Smooth muscle cell (in vitro differentiated cells): Measurements from ENCODE around the gene NLRP3. TPM values are rescaled to one million over a fixed set of nuclear protein-coding genes. Genes with fewer than 3 reads are reported as not detected.

Experiments
- DNase-seq: peaks from one replicate; lab custom pipeline; 2025; ENCODE audit not compliant: unreplicated experiment; lab: John Stamatoyannopoulos, UW
- H2AFZ ChIP-seq: fragments of 200-600 bp; sonication (generic); 2 replicates; pipeline ENCODE4 v1.6.0; 2016; ENCODE audit warnings: antibody characterized with exemption, low read depth, mild to moderate bottlenecking
- H3F3A ChIP-seq: fragments of 200-600 bp; sonication (generic); 2 replicates; pipeline ENCODE4 v1.6.0; 2017; ENCODE audit warnings: antibody characterized with exemption, low read depth
- H3K27ac ChIP-seq: fragments of 200-600 bp; sonication (generic); 2 replicates; pipeline ENCODE4 v1.5.1; 2016; ENCODE audit warnings: low read depth, mild to moderate bottlenecking
- H3K27me3 ChIP-seq: fragments of 200-600 bp; sonication (generic); 2 replicates; pipeline ENCODE4 v1.6.1; 2016; ENCODE audit warnings: low read depth, mild to moderate bottlenecking
- H3K36me3 ChIP-seq: fragments of 200-600 bp; sonication (generic); 2 replicates; pipeline ENCODE4 v1.5.1; 2016; ENCODE audit warnings: low read depth
- H3K4me1 ChIP-seq: fragments of 200-600 bp; sonication (generic); 2 replicates; pipeline ENCODE4 v1.5.1; 2016; ENCODE audit warnings: low read depth
- H3K4me2 ChIP-seq: fragments of 200-600 bp; sonication (generic); 2 replicates; pipeline ENCODE4 v1.6.0; 2016; ENCODE audit warnings: mild to moderate bottlenecking
- H3K4me3 ChIP-seq: fragments of 200-600 bp; sonication (generic); 2 replicates; pipeline ENCODE4 v1.5.1; 2016; ENCODE audit warnings: mild to moderate bottlenecking
- H3K79me2 ChIP-seq: fragments of 200-600 bp; sonication (generic); 2 replicates; pipeline ENCODE4 v1.6.0; 2016; ENCODE audit warnings: low read depth, mild to moderate bottlenecking
- H3K9ac ChIP-seq: fragments of 200-600 bp; sonication (generic); 2 replicates; pipeline ENCODE4 v1.6.0; 2016; ENCODE audit warnings: low read depth
- H3K9me3 ChIP-seq: fragments of 200-600 bp; sonication (generic); replicated peaks from 2 replicates; pipeline ENCODE4 v1.5.1; 2016; ENCODE audit warnings: low read depth
- H4K20me1 ChIP-seq: fragments of 200-600 bp; sonication (generic); 2 replicates; pipeline ENCODE4 v1.6.0; 2016; ENCODE audit warnings: low read depth
- whole genome bisulfite sequencing: methylation state at CpG from one replicate; pipeline ENCODE4 v1.1.7; 2016; ENCODE audit warnings: low lambda C conversion rate; 5-methylcytosine and 5-hydroxymethylcytosine counted together
- polyA plus RNA-seq: library from polyadenylated mRNA; unstranded; fragments of >200 nt; fragmentation: Nextera tagmentation; extraction: Ambion mirVana; gene quantifications from 2 replicates; pipeline ENCODE4 v1.2.1, GENCODE V29; 2016
- total RNA-seq: library from RNA; depleted of rRNA; stranded (reverse); fragments of >200 nt; gene quantifications from 2 replicates; pipeline ENCODE4 v1.2.3, GENCODE V29; 2014
- TF ChIP-seq, protein P1 (sequence below): fragments of 200-600 bp; sonication (generic); IDR thresholded peaks from 2 replicates; pipeline ENCODE4 v1.5.1; 2017; ENCODE audit warnings: borderline replicate concordance, mild to moderate bottlenecking, antibody characterized with exemption; ENCODE audit not compliant: insufficient read depth, poor library complexity, severe bottlenecking

The NLRP3 gene
- total and polyA plus RNA-seq, 2 experiments from 2014 or later: 0.58 to 1.4 TPM

DNA sequence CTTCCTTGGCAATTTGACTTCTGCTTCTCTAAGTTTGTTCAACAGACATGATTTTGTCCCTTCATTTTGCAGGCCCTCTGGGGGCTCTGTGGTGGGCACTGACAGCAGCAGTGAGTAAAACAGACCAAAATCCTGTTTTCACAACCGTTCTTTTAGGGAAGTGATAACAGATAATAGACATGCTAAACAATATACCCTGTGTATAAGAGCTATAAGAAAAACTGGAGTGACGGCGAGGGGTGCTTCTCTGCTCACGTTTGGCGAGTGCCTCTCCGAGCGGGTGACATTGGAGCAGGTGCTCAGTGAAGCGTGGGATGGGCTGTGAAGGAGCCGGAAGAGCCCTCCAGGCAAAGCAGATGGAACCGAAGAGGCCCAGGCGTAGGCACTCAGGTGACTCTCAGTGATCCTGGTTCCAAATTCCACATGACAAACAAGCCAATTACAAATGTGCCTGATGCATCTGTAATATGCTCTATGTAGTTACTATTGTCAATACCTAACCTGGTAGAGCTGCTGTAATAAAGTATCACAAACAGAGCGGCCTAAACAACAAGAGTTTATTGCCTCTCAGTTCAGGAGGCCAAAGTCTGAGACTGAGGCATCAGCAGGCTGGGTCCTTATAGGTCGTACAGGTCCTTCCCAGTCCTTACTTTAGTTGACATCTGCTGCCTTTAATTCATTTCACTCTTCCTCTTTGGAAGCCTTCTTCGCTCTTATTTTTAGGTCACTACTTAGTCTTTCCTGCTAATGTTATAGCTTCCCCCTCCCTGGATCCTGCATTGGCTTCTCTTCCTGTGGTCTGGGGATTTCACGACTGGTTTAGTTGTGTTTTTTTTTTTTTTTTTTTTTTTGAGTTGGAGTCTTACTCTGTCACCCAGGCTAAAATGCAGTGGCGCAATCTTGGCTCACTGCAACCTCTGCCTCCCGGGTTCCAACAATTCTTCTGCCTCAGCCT is 21.9 kb downstream of the NLRP3 start:
- Histone ChIP-seq H3K4me3 (no peak overlapping the region), H2AFZ (no peak overlapping the region), H3K4me2 (no peak overlapping the region), H4K20me1 (no peaks in the 10 kb centered on the region), H3K27ac (no peak overlapping the region), H3K9me3 (no peaks in the 10 kb centered on the region), H3K27me3 (no peaks in the 10 kb centered on the region), H3K9ac (no peak overlapping the region), H3F3A (no peaks in the 10 kb centered on the region), H3K4me1 (no peaks in the 10 kb centered on the region), H3K79me2 (no peaks in the 10 kb centered on the region), H3K36me3 (no peaks in the 10 kb centered on the region)
- WGBS: 85% methylated on average over 17 of the region's 17 CpGs
- DNase-seq: no peak
- TF ChIP-seq, protein P1, sequence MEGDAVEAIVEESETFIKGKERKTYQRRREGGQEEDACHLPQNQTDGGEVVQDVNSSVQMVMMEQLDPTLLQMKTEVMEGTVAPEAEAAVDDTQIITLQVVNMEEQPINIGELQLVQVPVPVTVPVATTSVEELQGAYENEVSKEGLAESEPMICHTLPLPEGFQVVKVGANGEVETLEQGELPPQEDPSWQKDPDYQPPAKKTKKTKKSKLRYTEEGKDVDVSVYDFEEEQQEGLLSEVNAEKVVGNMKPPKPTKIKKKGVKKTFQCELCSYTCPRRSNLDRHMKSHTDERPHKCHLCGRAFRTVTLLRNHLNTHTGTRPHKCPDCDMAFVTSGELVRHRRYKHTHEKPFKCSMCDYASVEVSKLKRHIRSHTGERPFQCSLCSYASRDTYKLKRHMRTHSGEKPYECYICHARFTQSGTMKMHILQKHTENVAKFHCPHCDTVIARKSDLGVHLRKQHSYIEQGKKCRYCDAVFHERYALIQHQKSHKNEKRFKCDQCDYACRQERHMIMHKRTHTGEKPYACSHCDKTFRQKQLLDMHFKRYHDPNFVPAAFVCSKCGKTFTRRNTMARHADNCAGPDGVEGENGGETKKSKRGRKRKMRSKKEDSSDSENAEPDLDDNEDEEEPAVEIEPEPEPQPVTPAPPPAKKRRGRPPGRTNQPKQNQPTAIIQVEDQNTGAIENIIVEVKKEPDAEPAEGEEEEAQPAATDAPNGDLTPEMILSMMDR: no peak

DNA sequence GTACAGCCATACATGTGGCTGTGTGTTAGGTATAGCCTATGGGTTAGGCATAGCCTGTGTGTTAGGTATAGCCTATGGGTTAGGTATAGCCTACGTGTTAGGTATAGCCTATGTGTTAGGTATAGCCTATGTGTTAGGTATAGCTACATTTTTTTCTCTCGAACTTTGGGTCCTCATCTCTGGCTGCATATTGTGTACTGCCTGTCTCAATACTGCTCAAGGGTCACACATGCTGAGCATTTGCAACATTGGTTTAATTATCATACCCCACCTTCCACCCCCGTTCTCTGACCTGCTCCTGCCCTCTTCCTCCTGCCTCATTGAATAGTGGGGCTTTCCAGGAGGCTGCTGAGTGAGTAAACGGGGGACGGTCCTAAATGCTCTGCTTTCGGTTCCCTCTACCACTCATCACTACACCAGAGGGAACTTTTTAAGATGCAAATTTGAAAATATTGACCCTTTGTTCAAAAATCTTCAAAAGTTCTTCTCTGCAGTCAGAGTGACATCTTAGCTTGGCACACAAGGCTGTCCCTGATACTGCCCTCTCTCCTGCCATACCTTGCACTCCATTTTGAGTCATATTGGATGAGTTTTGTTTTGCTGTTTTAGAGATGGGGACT is 24.1 kb downstream of the NLRP3 start:
- no peak for DNase-seq
- Histone ChIP-seq H3K27me3 (no peaks in the 10 kb centered on the region), H3K4me3 (no peak overlapping the region), H2AFZ (no peak overlapping the region), H3K9ac (no peak overlapping the region), H3F3A (no peaks in the 10 kb centered on the region), H3K4me1 (no peaks in the 10 kb centered on the region), H3K4me2 (no peak overlapping the region), H3K9me3 (no peaks in the 10 kb centered on the region), H3K79me2 (no peaks in the 10 kb centered on the region), H4K20me1 (no peaks in the 10 kb centered on the region), H3K36me3 (no peaks in the 10 kb centered on the region), H3K27ac (no peak overlapping the region)
- WGBS: 80% methylated on average over 6 of the region's 6 CpGs
- TF ChIP-seq, protein P1: no peak

DNA sequence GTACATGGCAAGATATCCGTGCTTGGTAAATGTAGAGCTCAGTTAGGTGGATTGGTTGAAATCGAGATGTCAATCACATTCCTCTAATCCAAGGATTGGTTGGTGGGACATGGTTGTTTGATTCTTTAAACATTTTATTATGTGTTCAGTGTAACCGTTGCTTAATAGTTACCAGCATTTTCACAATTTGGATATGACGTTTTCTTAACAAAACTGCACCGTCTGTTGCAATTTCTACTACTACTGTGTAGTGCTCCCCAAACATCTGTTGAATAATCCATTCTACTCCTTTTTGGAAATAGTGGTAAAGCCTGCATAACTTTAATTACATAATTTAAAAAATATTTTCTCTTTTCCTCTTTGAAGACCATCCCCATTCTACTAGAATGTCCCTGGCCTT is 25.6 kb downstream of the NLRP3 start:
- Histone ChIP-seq H3K36me3 (no peaks in the 10 kb centered on the region), H2AFZ (no peak overlapping the region), H3K9ac (no peak overlapping the region), H3K4me3 (no peak overlapping the region), H4K20me1 (no peaks in the 10 kb centered on the region), H3K79me2 (no peaks in the 10 kb centered on the region), H3K27ac (no peak overlapping the region), H3F3A (no peaks in the 10 kb centered on the region), H3K27me3 (no peaks in the 10 kb centered on the region), H3K4me2 (no peak overlapping the region), H3K4me1 (no peaks in the 10 kb centered on the region), H3K9me3 (no peaks in the 10 kb centered on the region)
- TF ChIP-seq, protein P1: no peak
- 93% methylated on average over 5 of the region's 5 CpGs for WGBS
- no peak for DNase-seq
